Measurements from ENCODE around the gene DCK.

- TF ChIP-seq CTCF (IDR thresholded peaks at IDR 0.05) (no peak), POLR2A (IDR thresholded peaks at IDR 0.05) (no peak)
Observed at GRCh38 chr4:70984106-70984505, 9.3 kb upstream of the DCK start.
